GM08714 (cell line): ENCODE data around the gene GBP1.
A peak's percentile ranks its signal among the peaks of the same experiment; 100 is the strongest.
"Not testable (repeated sequence)": the region's sequence is repeated elsewhere in the genome, so short reads cannot be mapped to it uniquely, and the experiment has no call there.

ENCODE experiments used
- H3K4me3 ChIP-seq: fragments of 200-500 bp; sonication (Bioruptor generic); 2 replicates; pipeline ENCODE4 v1.5.1; 2014; ENCODE audit warnings: mild to moderate bottlenecking, low read length, inconsistent platforms
- ZNF274 ChIP-seq: IDR thresholded peaks from 2 replicates; pipeline ENCODE4 v1.6.1; 2012; ENCODE audit warnings: mild to moderate bottlenecking, low read depth, low read length

Gene GBP1

GRCh38 chr1:89070509-89070908 lies 5.5 kb upstream of the GBP1 start:
- H3K4me3 ChIP-seq = no peak overlapping the region
- no peak for TF ChIP-seq ZNF274

GRCh38 chr1:89069951-89070350 lies 4.9 kb upstream of the GBP1 start:
- TF ChIP-seq ZNF274 = no peak
- H3K4me3 ChIP-seq = no peak overlapping the region

- no peak for TF ChIP-seq ZNF274
- no peak overlapping the region for H3K4me3 ChIP-seq
These were observed 3.3 kb upstream of the GBP1 start for GRCh38 chr1:89068291-89068690.

- no peak for TF ChIP-seq ZNF274
- peak overlapping the region; percentile 99 for H3K4me3 ChIP-seq
These were observed 376 bp downstream of the GBP1 start for GRCh38 chr1:89064632-89065031.

GRCh38 chr1:89063094-89063493 lies 1.9 kb downstream of the GBP1 start:
- TF ChIP-seq ZNF274 = no peak
- no peak overlapping the region for H3K4me3 ChIP-seq

- TF ChIP-seq ZNF274 = no peak
- no peak overlapping the region for H3K4me3 ChIP-seq
These were observed 4.9 kb downstream of the GBP1 start for GRCh38 chr1:89060091-89060490.

- H3K4me3 ChIP-seq = no peak overlapping the region
- no peak for TF ChIP-seq ZNF274
These were observed 13.1 kb downstream of the GBP1 start for GRCh38 chr1:89051955-89052312.

- TF ChIP-seq ZNF274 = no peak
- H3K4me3 ChIP-seq = no peak overlapping the region
These were observed 13.6 kb downstream of the GBP1 start for GRCh38 chr1:89051300-89051954.

GRCh38 chr1:89050649-89051033 lies 14.4 kb downstream of the GBP1 start:
- TF ChIP-seq ZNF274 = no peak
- H3K4me3 ChIP-seq = no peak overlapping the region

- H3K4me3 ChIP-seq = not testable (repeated sequence)
These were observed 14.9 kb downstream of the GBP1 start for GRCh38 chr1:89049901-89050648.

- not testable (repeated sequence) for H3K4me3 ChIP-seq
These were observed 15.8 kb downstream of the GBP1 start for GRCh38 chr1:89049187-89049586.

GRCh38 chr1:89047734-89048133 lies 17.3 kb downstream of the GBP1 start:
- no peak for TF ChIP-seq ZNF274
- H3K4me3 ChIP-seq = no peak overlapping the region

- not testable (repeated sequence) for H3K4me3 ChIP-seq
These were observed 18.5 kb downstream of the GBP1 start for GRCh38 chr1:89046318-89047183.

- H3K4me3 ChIP-seq = no peak overlapping the region
- TF ChIP-seq ZNF274 = no peak
These were observed 19.9 kb downstream of the GBP1 start for GRCh38 chr1:89044970-89045721.
